IPS-15b (cell line): Measurements from ENCODE around the gene MYO15B.
A peak's percentile ranks its signal among the peaks of the same experiment; 100 is the strongest.
"Not testable (repeated sequence)": the region's sequence is repeated elsewhere in the genome, so short reads cannot be mapped to it uniquely, and the experiment has no call there.

Experiments
- H3K27me3 ChIP-seq: one replicate; pipeline ENCODE4 v1.6.1; 2013; ENCODE audit warnings: low read length; ENCODE audit not compliant: control insufficient read depth, insufficient read depth
- H3K36me3 ChIP-seq: one replicate; pipeline ENCODE4 v1.6.1; 2013; ENCODE audit warnings: low read length; ENCODE audit not compliant: control insufficient read depth, insufficient read depth
- H3K4me1 ChIP-seq: one replicate; pipeline ENCODE4 v1.6.1; 2013; ENCODE audit warnings: mild to moderate bottlenecking, low read length; ENCODE audit not compliant: control insufficient read depth, insufficient read depth
- H3K4me3 ChIP-seq: one replicate; pipeline ENCODE4 v1.5.1; 2013; ENCODE audit warnings: low read depth, low read length
- H3K9ac ChIP-seq: one replicate; pipeline ENCODE4 v1.6.1; 2013; ENCODE audit warnings: low read depth, mild to moderate bottlenecking, low read length
- H3K9me3 ChIP-seq: one replicate; pipeline ENCODE4 v1.6.1; 2013; ENCODE audit warnings: mild to moderate bottlenecking, low read length; ENCODE audit not compliant: control insufficient read depth, insufficient read depth

MYO15B gene

DNA sequence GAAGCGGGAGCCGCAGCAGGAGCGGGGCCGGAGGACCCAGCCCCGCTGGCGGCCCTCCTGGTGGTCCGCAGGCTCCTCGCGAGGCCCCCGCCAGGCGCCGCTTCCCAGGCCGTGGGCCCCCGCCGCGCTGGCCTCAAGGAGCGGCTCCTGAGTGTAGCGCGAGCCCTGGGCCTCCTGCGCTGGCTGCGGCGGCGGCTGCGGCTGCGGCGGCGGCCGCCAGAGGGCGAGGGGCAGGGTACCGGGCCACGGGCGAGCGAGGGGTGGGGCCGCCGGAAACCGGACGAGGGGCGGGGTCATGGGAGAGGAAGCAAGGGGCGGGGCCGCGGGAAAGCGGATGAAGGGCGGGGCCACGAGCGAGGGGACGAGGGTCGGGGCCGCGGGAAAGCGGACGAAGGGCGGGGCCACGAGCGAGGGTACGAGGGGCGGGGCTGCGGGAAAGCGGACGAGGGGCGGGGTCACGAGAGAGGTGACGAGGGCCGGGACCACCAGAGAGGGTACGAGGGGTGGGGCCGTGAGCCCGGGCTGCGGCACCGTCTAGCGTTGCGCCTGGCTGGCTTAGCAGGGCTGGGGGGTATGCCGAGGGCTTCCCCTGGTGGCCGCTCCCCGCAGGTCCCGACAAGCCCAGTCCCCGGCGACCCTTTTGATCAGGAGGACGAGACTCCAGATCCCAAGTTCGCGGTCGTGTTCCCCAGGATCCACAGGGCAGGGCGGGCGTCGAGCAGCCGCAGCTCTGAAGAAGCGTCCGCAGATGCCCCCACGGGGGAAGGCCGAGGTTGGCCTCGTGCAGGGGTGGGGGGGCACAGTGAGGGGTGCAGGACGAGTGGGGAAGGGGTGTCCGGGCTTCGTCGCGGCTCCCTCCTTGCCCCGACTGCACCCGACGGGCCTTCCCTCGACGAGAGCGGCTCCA lies 1.7 kb downstream of the MYO15B start:
- Histone ChIP-seq H3K9ac (peak overlapping the region; percentile 54), H3K9me3 (no peaks in the 10 kb centered on the region), H3K4me1 (peaks cover 2% of the 10 kb centered on the region), H3K4me3 (peak overlapping the region; percentile 63), H3K36me3 (no peaks in the 10 kb centered on the region), H3K27me3 (peaks cover 6% of the 10 kb centered on the region)

DNA sequence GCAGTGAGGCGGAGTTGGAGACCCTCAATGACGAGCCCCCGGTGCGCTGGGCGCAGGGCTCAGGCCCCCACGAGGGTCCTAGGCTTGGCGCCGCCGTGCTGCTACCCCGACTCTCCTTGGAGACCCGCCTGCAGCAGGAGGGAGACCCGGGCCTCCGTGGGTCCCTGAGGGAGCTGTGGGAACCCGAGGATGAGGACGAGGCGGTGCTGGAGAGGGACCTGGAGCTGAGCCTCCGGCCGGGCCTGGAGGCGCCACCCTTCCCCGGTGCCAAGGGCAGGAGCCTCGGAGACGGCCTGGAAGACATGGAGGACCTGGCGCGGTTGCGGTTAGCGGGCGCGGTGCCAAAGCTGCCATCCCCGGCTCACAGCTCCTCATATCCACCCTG lies 2.3 kb downstream of the MYO15B start:
- H3K27me3 ChIP-seq = peaks cover 6% of the 10 kb centered on the region
- no peaks in the 10 kb centered on the region for H3K9me3 ChIP-seq
- H3K4me3 ChIP-seq = peak overlapping the region; percentile 59
- H3K9ac ChIP-seq = peak overlapping the region; percentile 54
- H3K4me1 ChIP-seq = peaks cover 2% of the 10 kb centered on the region
- H3K36me3 ChIP-seq = no peaks in the 10 kb centered on the region

DNA sequence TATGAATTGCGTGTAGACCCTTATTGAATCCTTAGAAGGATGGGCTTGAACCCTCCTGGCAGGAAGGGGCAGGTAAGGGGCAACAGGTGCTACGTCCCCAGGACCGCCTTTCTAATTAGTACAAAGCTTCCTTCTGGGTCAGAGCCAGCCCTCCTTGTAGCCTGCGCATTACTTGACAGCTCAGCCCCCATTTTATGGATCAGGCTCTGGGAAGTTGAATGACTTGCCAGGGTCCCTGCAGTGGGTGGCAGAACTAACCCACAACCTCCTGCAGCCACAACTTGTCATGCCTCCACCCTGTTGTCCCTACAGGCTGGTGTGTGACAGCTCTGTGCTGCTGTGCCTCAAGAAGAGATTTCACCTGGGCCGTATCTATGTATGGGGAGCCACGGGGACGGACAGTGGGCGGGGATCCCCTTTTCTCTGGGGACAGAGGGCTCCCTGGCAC lies 2.7 kb downstream of the MYO15B start:
- Histone ChIP-seq H3K4me3 (peak overlapping the region; percentile 59), H3K27me3 (peaks cover 6% of the 10 kb centered on the region), H3K36me3 (no peaks in the 10 kb centered on the region), H3K4me1 (peaks cover 2% of the 10 kb centered on the region), H3K9me3 (no peaks in the 10 kb centered on the region), H3K9ac (no peak overlapping the region)

- Histone ChIP-seq H3K9ac (no peak overlapping the region), H3K36me3 (no peaks in the 10 kb centered on the region), H3K4me3 (no peak overlapping the region), H3K4me1 (peaks cover 2% of the 10 kb centered on the region), H3K27me3 (peaks cover 6% of the 10 kb centered on the region), H3K9me3 (no peaks in the 10 kb centered on the region)
Observed at GRCh38 chr17:75590849-75591721, 3.5 kb downstream of the MYO15B start.

DNA sequence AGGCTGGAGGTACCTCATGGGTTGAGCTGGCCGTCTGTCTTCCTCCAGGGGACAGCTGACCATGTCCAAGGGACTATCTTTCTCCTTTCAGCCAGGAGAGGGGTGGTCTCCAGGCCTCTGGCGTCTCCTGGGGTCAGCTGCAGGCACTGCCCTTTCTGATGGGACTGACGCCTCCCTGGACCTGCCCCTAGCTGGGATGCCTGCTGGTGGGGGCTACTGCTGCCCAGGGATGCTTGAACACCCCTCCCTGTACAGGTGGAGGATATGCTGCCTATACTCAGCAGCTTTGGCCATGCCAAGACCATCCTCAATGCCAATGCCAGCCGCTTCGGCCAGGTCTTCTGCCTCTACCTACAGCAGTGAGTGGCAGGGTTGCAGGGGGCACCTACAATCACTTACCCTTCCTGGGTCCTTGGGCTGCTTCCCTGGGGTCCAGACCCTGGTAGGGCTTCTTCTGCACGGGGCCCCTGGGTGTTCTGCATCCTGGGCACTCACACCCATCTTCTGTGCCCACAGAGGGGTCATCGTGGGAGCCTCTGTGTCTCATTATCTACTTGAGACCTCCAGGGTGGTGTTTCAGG lies 4.2 kb downstream of the MYO15B start:
- Histone ChIP-seq H3K9me3 (no peaks in the 10 kb centered on the region), H3K4me3 (no peak overlapping the region), H3K9ac (no peak overlapping the region), H3K4me1 (peaks cover 2% of the 10 kb centered on the region), H3K36me3 (no peaks in the 10 kb centered on the region), H3K27me3 (peaks cover 6% of the 10 kb centered on the region)

GRCh38 chr17:75592348-75593020 lies 4.9 kb downstream of the MYO15B start:
- H3K27me3 ChIP-seq = peaks cover 3% of the 10 kb centered on the region
- no peak overlapping the region for H3K9ac ChIP-seq
- no peaks in the 10 kb centered on the region for H3K9me3 ChIP-seq
- H3K4me3 ChIP-seq = no peak overlapping the region
- H3K36me3 ChIP-seq = no peaks in the 10 kb centered on the region
- no peaks in the 10 kb centered on the region for H3K4me1 ChIP-seq

DNA sequence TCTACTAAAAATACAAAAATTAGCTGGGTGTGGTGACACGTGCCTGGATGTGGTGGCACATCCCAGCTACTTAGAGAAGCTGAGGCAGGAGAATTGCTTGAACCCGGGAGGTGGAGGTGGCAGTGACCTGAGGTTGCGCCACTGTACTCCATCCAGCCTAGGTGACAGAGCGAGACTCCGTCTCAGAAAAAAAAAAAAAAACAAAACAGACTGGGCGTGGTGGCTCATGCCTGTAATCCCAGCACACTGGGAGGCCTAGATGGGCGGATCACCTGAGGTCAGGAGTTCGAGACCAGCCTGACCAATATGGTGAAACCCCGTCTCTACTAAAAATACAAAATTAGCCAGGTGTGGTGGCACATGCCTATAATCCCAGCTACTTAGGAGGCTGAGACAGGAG lies 5.8 kb downstream of the MYO15B start:
- H3K4me1 ChIP-seq, H3K9me3 ChIP-seq, H3K4me3 ChIP-seq, H3K36me3 ChIP-seq, H3K9ac ChIP-seq, H3K27me3 ChIP-seq: not testable (repeated sequence)

- Histone ChIP-seq H3K9ac (no peak overlapping the region), H3K4me3 (no peak overlapping the region), H3K4me1 (no peaks in the 10 kb centered on the region), H3K27me3 (peaks cover 3% of the 10 kb centered on the region), H3K9me3 (no peaks in the 10 kb centered on the region), H3K36me3 (no peaks in the 10 kb centered on the region)
Observed at GRCh38 chr17:75594499-75595283, 7.1 kb downstream of the MYO15B start.

DNA sequence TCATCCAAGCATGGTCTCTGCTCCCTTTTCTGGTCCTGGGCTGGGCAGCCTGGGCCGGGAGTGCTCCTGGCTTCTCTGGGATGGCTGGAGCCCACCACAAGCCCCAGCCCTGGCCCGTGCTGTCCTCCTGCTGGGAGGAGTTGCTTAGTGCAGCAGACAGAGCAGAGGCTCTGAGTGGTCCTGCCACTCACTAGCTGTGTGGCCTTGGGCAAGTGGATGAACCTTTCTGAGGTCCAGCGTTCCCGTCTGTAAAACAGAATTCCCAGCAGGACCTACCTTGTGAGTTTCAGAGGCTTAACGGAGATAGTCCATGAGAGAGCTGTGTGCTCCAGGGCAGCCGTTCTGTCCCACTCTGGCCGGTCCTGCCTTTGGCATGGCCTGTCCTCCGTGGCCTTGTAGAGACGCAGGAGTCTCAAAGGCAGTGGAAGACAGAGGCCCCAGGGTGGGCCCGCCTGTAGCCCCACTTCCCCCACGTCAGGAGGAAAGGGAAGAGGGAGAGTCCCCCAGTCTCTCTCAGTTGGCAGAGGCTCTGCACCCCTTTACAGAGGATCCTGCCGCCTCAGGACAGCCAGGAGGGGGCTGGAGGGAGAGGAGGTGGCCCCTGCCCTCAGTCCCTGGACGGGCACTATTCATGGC lies 7.8 kb downstream of the MYO15B start:
- H3K4me3 ChIP-seq = no peak overlapping the region
- H3K9ac ChIP-seq = no peak overlapping the region
- no peaks in the 10 kb centered on the region for H3K4me1 ChIP-seq
- no peaks in the 10 kb centered on the region for H3K27me3 ChIP-seq
- no peaks in the 10 kb centered on the region for H3K36me3 ChIP-seq
- H3K9me3 ChIP-seq = no peaks in the 10 kb centered on the region

GRCh38 chr17:75595920-75596313 lies 8.3 kb downstream of the MYO15B start:
- Histone ChIP-seq H3K4me1 (no peaks in the 10 kb centered on the region), H3K4me3 (no peak overlapping the region), H3K36me3 (no peaks in the 10 kb centered on the region), H3K9ac (no peak overlapping the region), H3K9me3 (no peaks in the 10 kb centered on the region), H3K27me3 (no peaks in the 10 kb centered on the region)
